ENCODE data around the gene INA.

DNA sequence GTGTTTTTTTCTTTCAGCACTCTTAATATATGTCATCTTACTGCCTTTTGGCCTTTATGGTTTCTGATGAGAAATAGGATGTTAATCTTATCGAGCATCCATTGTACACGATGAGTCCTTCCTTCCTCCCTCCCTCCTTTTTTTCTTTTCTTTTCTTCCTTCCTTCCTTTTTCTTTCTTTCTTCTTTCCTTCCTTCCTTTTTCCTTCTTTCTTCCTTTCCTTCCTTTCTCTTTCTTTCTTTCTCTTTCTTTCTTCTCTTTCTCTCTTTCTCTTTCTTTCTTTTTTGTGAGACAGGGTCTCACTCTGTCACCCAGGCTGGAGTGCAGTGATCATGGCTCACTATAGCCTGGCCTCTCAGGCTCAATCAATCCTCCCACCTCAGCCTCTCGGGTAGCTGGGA, 22.8 kb upstream of the INA start:
- TF ChIP-seq, protein P1, sequence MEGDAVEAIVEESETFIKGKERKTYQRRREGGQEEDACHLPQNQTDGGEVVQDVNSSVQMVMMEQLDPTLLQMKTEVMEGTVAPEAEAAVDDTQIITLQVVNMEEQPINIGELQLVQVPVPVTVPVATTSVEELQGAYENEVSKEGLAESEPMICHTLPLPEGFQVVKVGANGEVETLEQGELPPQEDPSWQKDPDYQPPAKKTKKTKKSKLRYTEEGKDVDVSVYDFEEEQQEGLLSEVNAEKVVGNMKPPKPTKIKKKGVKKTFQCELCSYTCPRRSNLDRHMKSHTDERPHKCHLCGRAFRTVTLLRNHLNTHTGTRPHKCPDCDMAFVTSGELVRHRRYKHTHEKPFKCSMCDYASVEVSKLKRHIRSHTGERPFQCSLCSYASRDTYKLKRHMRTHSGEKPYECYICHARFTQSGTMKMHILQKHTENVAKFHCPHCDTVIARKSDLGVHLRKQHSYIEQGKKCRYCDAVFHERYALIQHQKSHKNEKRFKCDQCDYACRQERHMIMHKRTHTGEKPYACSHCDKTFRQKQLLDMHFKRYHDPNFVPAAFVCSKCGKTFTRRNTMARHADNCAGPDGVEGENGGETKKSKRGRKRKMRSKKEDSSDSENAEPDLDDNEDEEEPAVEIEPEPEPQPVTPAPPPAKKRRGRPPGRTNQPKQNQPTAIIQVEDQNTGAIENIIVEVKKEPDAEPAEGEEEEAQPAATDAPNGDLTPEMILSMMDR (conservative IDR thresholded peaks at IDR 0.05; ENCODE audit: low read depth, low read length): no peak
- no peak for TF ChIP-seq EZH2 (IDR thresholded peaks at IDR 0.05; ENCODE audit: borderline replicate concordance, low read depth, low read length, poor library complexity, severe bottlenecking)
